CD4-positive, alpha-beta memory T cell (primary cell): ENCODE data around the gene CDSN. TPM values are rescaled to one million over a fixed set of nuclear protein-coding genes. Genes with fewer than 3 reads are reported as not detected.

Experiments used
- CTCF ChIA-PET: fragments of 350-600 bp; sonication (Branson Sonifier 250); formaldehyde crosslinking; loops from one replicate; lab custom pipeline; 2021; ENCODE audit warnings: inconsistent platforms; ENCODE audit not compliant: partially characterized antibody; lab: Charles Lee
- POLR2A ChIA-PET: fragments of 350-600 bp; sonication (Branson Sonifier 250); formaldehyde crosslinking; loops from one replicate; lab custom pipeline; 2021; ENCODE audit not compliant: partially characterized antibody; lab: Charles Lee
- DNase-seq, 5 donors: peaks; one replicate each; pipeline versions ENCODE4 v3.0.0 to v3.0.0-alpha.2; 2020 to 2022; ENCODE audit warnings: mixed read lengths in 1 of 5
- H3K27ac ChIP-seq: one replicate; pipeline ENCODE4 v1.7.0; 2013; ENCODE audit warnings: low read depth, low read length
- H3K27me3 ChIP-seq: 2 replicates; pipeline ENCODE4 v1.7.0; 2013; ENCODE audit warnings: mild to moderate bottlenecking, low read length, moderate library complexity; ENCODE audit not compliant: insufficient read depth
- H3K36me3 ChIP-seq: 2 replicates; pipeline ENCODE4 v1.7.0; 2013; ENCODE audit warnings: mild to moderate bottlenecking, low read length, moderate library complexity; ENCODE audit not compliant: insufficient read depth
- H3K4me1 ChIP-seq: 2 replicates; pipeline ENCODE4 v1.7.0; 2013; ENCODE audit warnings: mild to moderate bottlenecking, low read length, moderate library complexity; ENCODE audit not compliant: insufficient read depth
- H3K4me3 ChIP-seq, 2 donors: one replicate each; pipeline ENCODE4 v1.7.0; 2013; ENCODE audit warnings: low read length in 2 of 2, mild to moderate bottlenecking in 1 of 2
- H3K9me3 ChIP-seq, 2 donors: one replicate each; pipeline ENCODE4 v1.7.0; 2013; ENCODE audit warnings: low read length in 2 of 2, control low read depth in 1 of 2; ENCODE audit not compliant: control insufficient read depth in 1 of 2
- H3K27ac Mint-ChIP-seq, 7 donors: one replicate each; pipeline ENCODE4 v1.8.0; 2020 to 2021; ENCODE audit warnings: mixed read lengths in 7 of 7, mild to moderate bottlenecking in 6 of 7, inconsistent platforms in 3 of 7, moderate library complexity in 3 of 7
- H3K27me3 Mint-ChIP-seq, 2 donors: one replicate each; pipeline ENCODE4 v1.8.0; 2020 to 2021; ENCODE audit warnings: mixed read lengths in 2 of 2
- H3K36me3 Mint-ChIP-seq, 2 donors: one replicate each; pipeline ENCODE4 v1.8.0; 2020 to 2021; ENCODE audit warnings: mixed read lengths in 2 of 2, inconsistent platforms in 1 of 2, mild to moderate bottlenecking in 1 of 2
- H3K4me1 Mint-ChIP-seq, 4 donors: one replicate each; pipeline ENCODE4 v1.8.0; 2020 to 2021; ENCODE audit warnings: mixed read lengths in 4 of 4, mild to moderate bottlenecking in 1 of 4
- H3K4me3 Mint-ChIP-seq, 8 donors: one replicate each; pipeline ENCODE4 v1.8.0; 2020 to 2021; ENCODE audit warnings: mixed read lengths in 8 of 8, mild to moderate bottlenecking in 7 of 8, moderate library complexity in 6 of 8, inconsistent platforms in 3 of 8
- H3K9me3 Mint-ChIP-seq, 8 donors: one replicate each; pipeline ENCODE4 v1.8.0; 2020 to 2021; ENCODE audit warnings: mixed read lengths in 8 of 8, mild to moderate bottlenecking in 5 of 8, inconsistent platforms in 3 of 8, moderate library complexity in 1 of 8
- intact Hi-C: fragments of 100-400 bp; cut with micrococcal nuclease; formaldehyde crosslinking; loops from one replicate; pipeline ENCODE4 v1.15.1; 2023
- polyA plus RNA-seq, 2 donors: library from polyadenylated mRNA; unstranded; fragments of 300-500 nt; fragmentation: Illumina TruSeq; gene quantifications; one replicate each; pipeline ENCODE4 v1.2.3, GENCODE V29; 2021
- total RNA-seq, 2 experiments: library from RNA; stranded (reverse); gene quantifications; one replicate each; pipeline ENCODE4 v1.2.3, GENCODE V29; 2021

The CDSN gene
- total and polyA plus RNA-seq, 4 experiments from 2014 or later: not detected

DNA sequence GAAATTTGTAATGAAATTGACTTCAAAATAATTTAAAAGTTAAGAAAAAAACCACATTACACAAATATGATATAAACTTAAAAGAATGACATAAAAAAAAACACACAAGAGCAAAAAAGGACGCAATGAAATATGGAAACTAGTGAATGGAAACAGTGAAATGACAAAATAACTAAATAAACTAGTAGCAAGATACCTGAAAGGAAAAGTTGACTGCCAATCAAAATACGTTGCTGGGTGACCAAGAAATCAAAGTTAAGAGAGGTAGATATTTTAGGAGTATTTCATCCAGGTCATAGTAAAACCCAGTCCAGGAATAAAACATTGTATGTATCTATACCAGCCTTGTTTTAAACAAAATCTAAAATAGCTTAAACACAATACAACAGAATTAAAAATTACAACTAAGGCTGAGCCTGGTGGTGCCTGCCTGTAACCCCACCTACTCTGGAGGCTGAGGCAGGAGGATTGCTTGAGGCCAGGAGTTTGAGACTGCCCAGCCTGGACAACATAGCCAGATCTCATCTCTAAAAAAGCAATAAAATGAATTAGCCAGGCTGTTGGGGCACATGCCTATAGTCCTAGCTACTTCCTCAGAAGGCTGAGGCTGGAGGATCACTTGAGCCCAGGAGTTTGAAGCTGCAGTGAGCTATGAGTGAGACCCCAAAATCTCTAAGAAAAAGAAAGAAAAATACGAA, 29.8 kb downstream of the CDSN start:
- H3K36me3 ChIP-seq: no peaks in the 10 kb centered on the region
- H3K36me3 Mint-ChIP-seq: no peaks in the 10 kb centered on the region
- no peak for DNase-seq
- no peaks in the 10 kb centered on the region for H3K9me3 ChIP-seq
- peaks cover 40% of the 10 kb centered on the region for H3K4me1 ChIP-seq
- H3K4me3 ChIP-seq: no peak overlapping the region
- intact Hi-C loops: no loop called here
- H3K27ac Mint-ChIP-seq: peak overlapping the region in 2 of 7 donors; percentile 22 to 64
- H3K9me3 Mint-ChIP-seq: no peaks in the 10 kb centered on the region
- H3K4me3 Mint-ChIP-seq: no peak overlapping the region
- no peak overlapping the region for H3K27ac ChIP-seq
- H3K27me3 ChIP-seq: no peaks in the 10 kb centered on the region
- ChIA-PET CTCF (interaction anchor here (1.1 to 2.9 kb wide), 7 partner anchors 11 to 359 kb away, joined by 3 to 20 read pairs (median 4); partner anchors contain the start of gene PSORS1C1), POLR2A (interaction anchor here (1.1 to 1.2 kb wide), 2 partner anchors 10 to 24 kb away, joined by 3 read pairs; partner anchors contain the start of gene PSORS1C1)
- peaks cover 0 to 4% of the 10 kb centered on the region in 2 donors for H3K27me3 Mint-ChIP-seq
- peaks cover 27 to 45% (median 36%) of the 10 kb centered on the region in 4 donors for H3K4me1 Mint-ChIP-seq

DNA sequence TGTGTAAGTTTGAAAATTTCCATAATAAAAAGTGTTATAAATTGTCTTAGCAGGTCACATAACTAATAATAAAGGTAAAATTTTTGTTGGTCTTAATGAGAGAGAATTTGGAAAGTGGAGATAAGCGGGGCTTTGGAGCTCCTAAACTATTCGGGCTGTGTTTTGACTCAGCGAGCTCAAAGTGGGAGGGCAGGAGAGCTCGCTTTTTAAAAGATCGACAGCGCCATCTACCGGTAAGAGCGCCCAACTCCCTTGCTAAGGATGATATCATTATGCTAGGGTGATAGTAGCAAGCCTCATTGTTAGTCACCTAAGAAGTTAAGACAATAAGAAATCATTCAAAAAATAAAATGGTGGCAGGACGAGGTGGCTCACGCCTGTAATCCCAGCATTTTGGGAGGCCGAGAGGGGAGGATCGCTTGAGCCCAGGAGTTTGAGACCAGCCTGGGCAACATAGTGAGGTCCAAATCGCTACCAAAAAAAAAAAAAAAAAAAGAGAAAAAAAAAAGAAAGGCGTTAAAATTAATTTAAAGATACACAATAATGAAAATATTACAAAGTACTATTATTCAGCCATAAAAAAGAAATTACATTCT, 32.7 kb downstream of the CDSN start:
- Mint-ChIP-seq H3K4me3 (peak overlapping the region in 1 of 8 donors; percentile 44), H3K27me3 (peaks cover 0 to 4% of the 10 kb centered on the region in 2 donors), H3K36me3 (no peaks in the 10 kb centered on the region), H3K9me3 (no peaks in the 10 kb centered on the region), H3K27ac (peak overlapping the region in 4 of 7 donors; percentile 32 to 58 (median 44)), H3K4me1 (peaks cover 11 to 24% (median 18%) of the 10 kb centered on the region in 4 donors)
- DNase-seq: peak; percentile 75 to 86 (median 82)
- Histone ChIP-seq H3K36me3 (no peaks in the 10 kb centered on the region), H3K27me3 (no peaks in the 10 kb centered on the region), H3K27ac (no peak overlapping the region), H3K9me3 (no peaks in the 10 kb centered on the region), H3K4me3 (no peak overlapping the region), H3K4me1 (peaks cover 16% of the 10 kb centered on the region)
- ChIA-PET CTCF (interaction anchor here (0.6 to 7.3 kb wide), 49 partner anchors 9 to 555 kb away, joined by 3 to 62 read pairs (median 5); partner anchors contain the start of genes C6orf15, CDSN, IER3 and PSORS1C1), POLR2A (interaction anchor here (0.6 to 1.8 kb wide), 6 partner anchors 26 to 365 kb away, joined by 3 to 5 read pairs (median 4); partner anchors contain the start of genes PSORS1C1 and VARS2)
- intact Hi-C loops: loop anchor here (1.0 to 10.0 kb wide), 9 partner anchors 18 to 633 kb away; partner anchors contain the start of genes IER3 and PSORS1C1

DNA sequence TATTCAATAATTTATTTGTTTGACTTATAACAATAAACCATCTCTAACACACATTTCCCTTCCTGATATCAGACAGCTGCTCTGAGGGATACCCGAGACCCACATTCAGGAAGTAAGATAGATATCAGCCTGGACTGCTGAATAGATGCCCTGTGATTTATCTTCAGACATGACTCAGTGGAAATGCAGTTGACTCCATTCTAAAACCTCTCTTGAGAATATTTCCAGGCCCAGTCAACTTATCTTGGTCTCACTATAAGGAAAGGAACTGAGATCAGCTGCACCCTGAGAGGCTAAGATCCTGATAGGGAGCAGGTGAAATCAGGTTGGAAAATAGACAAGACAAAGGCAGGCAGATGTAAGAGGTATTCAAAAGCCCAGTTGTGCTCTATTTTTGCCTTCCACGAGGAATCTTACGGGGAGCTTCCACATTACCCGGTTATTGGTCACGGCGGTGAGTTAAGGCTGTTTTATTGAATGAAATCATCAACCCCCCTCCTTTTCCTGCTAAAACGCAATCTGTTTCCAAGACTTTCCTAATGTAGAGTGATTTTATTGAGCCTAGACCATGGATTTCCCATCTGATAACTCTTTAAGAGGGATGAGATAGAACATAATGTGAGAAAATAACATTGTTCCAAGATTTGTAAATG, 33.3 kb downstream of the CDSN start:
- ChIA-PET CTCF (interaction anchor here (0.6 to 7.3 kb wide), 51 partner anchors 8 to 554 kb away, joined by 3 to 62 read pairs (median 5); partner anchors contain the start of genes C6orf15, CDSN, IER3 and PSORS1C1), POLR2A (interaction anchor here (0.6 to 1.8 kb wide), 7 partner anchors 9 to 364 kb away, joined by 3 to 5 read pairs (median 4); partner anchors contain the start of genes PSORS1C1 and VARS2)
- Histone ChIP-seq H3K27ac (no peak overlapping the region), H3K4me1 (peaks cover 14% of the 10 kb centered on the region), H3K4me3 (no peak overlapping the region), H3K9me3 (no peaks in the 10 kb centered on the region), H3K27me3 (no peaks in the 10 kb centered on the region), H3K36me3 (no peaks in the 10 kb centered on the region)
- no peak for DNase-seq
- Mint-ChIP-seq H3K36me3 (no peaks in the 10 kb centered on the region), H3K27me3 (peaks cover 0 to 4% of the 10 kb centered on the region in 2 donors), H3K4me3 (no peak overlapping the region), H3K4me1 (peaks cover 8 to 20% (median 15%) of the 10 kb centered on the region in 4 donors), H3K9me3 (no peaks in the 10 kb centered on the region), H3K27ac (no peak overlapping the region)
- intact Hi-C loops: loop anchor here (1.0 to 10.0 kb wide), 9 partner anchors 18 to 632 kb away; partner anchors contain the start of genes IER3 and PSORS1C1

DNA sequence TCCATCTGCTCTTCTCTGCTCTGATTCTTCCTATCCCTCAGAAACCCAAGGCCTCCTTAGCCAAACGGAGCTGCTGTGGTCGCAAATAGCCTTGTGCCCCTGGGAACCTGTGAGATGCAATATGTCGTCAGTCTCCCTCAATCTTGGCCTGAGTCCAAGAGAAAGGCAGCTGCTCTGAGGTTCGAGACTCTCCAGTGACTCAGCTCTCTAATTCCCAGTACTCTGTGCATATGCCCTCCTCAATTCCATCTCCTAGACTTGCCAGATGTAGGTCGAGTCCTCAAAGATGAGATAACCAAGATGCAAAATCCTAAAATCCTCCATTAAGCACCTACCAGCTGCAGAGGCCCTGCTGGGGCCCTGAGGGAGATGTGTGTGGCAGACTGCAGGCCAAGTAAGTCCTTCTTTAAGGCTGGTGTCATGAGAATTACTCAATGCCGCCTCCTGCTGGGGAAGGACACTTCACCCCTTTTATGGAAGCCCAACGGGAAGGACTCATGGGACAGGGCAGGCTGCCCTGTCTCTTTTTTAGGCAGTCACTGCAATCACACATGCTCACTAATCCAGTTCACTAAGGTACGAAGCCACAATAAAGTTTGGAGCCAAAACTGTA, 36.4 kb downstream of the CDSN start:
- intact Hi-C loops: loop anchor here (10.0 kb wide), 1 partner anchor 629 kb away; no protein-coding TSS in a partner anchor
- Histone ChIP-seq H3K4me1 (peaks cover 12% of the 10 kb centered on the region), H3K27ac (no peak overlapping the region), H3K27me3 (no peaks in the 10 kb centered on the region), H3K9me3 (no peaks in the 10 kb centered on the region), H3K4me3 (no peak overlapping the region), H3K36me3 (no peaks in the 10 kb centered on the region)
- Mint-ChIP-seq H3K4me3 (no peak overlapping the region), H3K27ac (no peak overlapping the region), H3K4me1 (peaks cover 11 to 18% (median 14%) of the 10 kb centered on the region in 4 donors), H3K36me3 (no peaks in the 10 kb centered on the region), H3K9me3 (no peaks in the 10 kb centered on the region), H3K27me3 (peaks cover 3 to 7% of the 10 kb centered on the region in 2 donors)
- POLR2A ChIA-PET: interaction anchor here (0.6 to 1.0 kb wide), 2 partner anchors 9 to 408 kb away, joined by 3 to 4 read pairs; no protein-coding TSS in a partner anchor
- peak in 4 of 5 donors; percentile 17 to 51 (median 28) for DNase-seq
- CTCF ChIA-PET: interaction anchor here (0.8 to 7.3 kb wide), 6 partner anchors 9 to 254 kb away, joined by 3 to 62 read pairs (median 4); partner anchors contain the start of genes C6orf15 and PSORS1C1

DNA sequence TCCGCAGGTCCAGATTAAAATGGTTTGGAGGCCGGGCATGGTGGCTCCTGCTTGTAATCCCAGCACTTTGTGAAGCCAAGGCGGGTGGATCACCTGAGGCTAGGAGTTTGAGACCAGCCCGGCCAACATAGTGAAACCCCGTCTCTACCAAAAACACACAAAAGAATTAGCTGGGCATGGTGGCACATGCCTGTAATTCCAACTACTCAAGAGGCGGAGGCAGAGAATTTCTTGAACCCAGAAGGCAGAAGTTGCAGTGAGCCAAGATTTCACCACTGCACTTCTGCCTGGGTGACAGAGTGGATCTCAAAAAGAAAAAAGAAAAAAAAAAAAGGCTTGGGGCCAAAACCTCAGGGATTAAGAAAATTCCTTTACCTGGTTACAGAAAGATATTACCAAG, 38.4 kb downstream of the CDSN start:
- Histone ChIP-seq H3K27me3 (no peaks in the 10 kb centered on the region), H3K27ac (no peak overlapping the region), H3K36me3 (no peaks in the 10 kb centered on the region), H3K4me1 (peaks cover 8% of the 10 kb centered on the region), H3K9me3 (no peaks in the 10 kb centered on the region), H3K4me3 (no peak overlapping the region)
- intact Hi-C loops: loop anchor here (10.0 kb wide), 1 partner anchor 627 kb away; no protein-coding TSS in a partner anchor
- H3K9me3 Mint-ChIP-seq: no peaks in the 10 kb centered on the region
- DNase-seq: no peak
- peaks cover 3 to 4% of the 10 kb centered on the region in 2 donors for H3K27me3 Mint-ChIP-seq
- no peak overlapping the region for H3K27ac Mint-ChIP-seq
- H3K4me1 Mint-ChIP-seq: peaks cover 3 to 8% (median 8%) of the 10 kb centered on the region in 4 donors
- POLR2A ChIA-PET: interaction anchor here (0.8 kb wide), 1 partner anchor 13 kb away, joined by 4 read pairs; no protein-coding TSS in a partner anchor
- H3K36me3 Mint-ChIP-seq: no peaks in the 10 kb centered on the region
- H3K4me3 Mint-ChIP-seq: no peak overlapping the region
- CTCF ChIA-PET: interaction anchor here (0.8 to 7.3 kb wide), 7 partner anchors 12 to 168 kb away, joined by 3 to 62 read pairs (median 6); partner anchors contain the start of genes C6orf15 and PSORS1C1

DNA sequence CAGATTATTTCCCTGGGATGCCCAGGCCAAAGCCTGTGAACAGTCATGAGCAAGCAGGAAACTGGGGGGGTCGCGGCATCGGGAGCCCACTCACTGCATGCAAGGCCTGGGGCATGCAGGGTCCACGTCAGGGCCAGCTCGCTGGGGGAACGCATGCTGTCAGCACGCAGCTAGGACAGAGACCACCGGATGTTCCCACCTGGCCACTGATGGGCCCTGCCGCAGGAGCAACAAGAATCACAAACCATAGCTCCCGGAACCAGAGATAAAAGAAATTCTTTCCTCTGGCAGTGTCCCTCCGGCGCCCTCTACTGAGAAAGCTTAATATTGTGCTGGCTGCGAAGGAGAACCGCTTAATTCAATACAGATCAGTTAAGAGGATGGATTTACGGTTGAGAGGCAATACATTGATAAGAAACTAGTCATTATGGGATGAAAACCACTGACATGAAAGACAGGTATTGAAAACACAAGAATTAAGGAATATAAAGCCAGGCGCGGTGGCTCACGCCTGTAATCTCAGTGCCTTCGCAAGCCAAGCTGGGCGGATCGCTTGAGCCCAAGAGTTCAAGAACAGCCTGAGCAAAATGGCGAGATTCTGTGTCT, 40.5 kb downstream of the CDSN start:
- H3K36me3 Mint-ChIP-seq: no peaks in the 10 kb centered on the region
- intact Hi-C loops: loop anchor here (2.0 to 10.0 kb wide), 2 partner anchors 35 to 625 kb away; partner anchors contain the start of gene PSORS1C1
- H3K9me3 ChIP-seq: no peaks in the 10 kb centered on the region
- peaks cover 8% of the 10 kb centered on the region for H3K4me1 ChIP-seq
- peak; percentile 66 to 71 (median 68) for DNase-seq
- no peaks in the 10 kb centered on the region for H3K36me3 ChIP-seq
- CTCF ChIA-PET: interaction anchor here (0.6 to 3.6 kb wide), 47 partner anchors 7 to 669 kb away, joined by 3 to 49 read pairs (median 5); partner anchors contain the start of genes C6orf15, CDSN, DDR1 and PSORS1C1
- no peaks in the 10 kb centered on the region for H3K27me3 ChIP-seq
- H3K27me3 Mint-ChIP-seq: peaks cover 3 to 4% of the 10 kb centered on the region in 2 donors
- peak overlapping the region; percentile 41 to 77 (median 64) for H3K4me3 Mint-ChIP-seq
- H3K4me1 Mint-ChIP-seq: peaks cover 2 to 8% (median 6%) of the 10 kb centered on the region in 4 donors
- POLR2A ChIA-PET: interaction anchor here (1.1 to 2.0 kb wide), 4 partner anchors 11 to 166 kb away, joined by 3 to 21 read pairs (median 5); partner anchors contain the start of genes PSORS1C1 and VARS2
- no peaks in the 10 kb centered on the region for H3K9me3 Mint-ChIP-seq
- no peak overlapping the region for H3K27ac ChIP-seq
- H3K4me3 ChIP-seq: no peak overlapping the region
- H3K27ac Mint-ChIP-seq: peak overlapping the region in 2 of 7 donors; percentile 11 to 64
